ENCODE results near the gene PCED1A.
"Not testable (repeated sequence)": the region's sequence is repeated elsewhere in the genome, so short reads cannot be mapped to it uniquely, and the experiment has no call there.

PCED1A gene

DNA sequence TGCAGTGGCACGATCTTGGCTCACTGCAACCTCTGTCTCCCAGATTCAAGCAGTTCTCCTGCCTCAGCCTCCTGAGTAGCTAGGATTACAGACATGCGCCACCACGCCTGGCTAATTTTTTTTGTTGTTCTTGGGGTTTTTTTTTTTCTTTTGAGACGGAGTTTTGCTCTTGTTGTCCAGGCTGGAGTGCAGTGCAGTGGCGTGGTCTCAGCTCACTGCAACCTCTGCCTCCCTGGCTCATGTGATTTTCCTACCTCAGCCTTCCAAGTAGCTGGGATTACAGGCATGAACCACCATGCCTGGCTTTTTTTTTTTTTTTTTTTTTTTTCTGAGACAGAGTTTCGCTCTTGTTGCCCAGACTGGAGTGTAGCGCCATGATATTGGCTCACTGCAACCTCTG is 9.2 kb downstream of the PCED1A start:
- not testable (repeated sequence) for DNase-seq (ENCODE audit: low read depth in 1 of 2, low spot score in 1 of 2)

DNA sequence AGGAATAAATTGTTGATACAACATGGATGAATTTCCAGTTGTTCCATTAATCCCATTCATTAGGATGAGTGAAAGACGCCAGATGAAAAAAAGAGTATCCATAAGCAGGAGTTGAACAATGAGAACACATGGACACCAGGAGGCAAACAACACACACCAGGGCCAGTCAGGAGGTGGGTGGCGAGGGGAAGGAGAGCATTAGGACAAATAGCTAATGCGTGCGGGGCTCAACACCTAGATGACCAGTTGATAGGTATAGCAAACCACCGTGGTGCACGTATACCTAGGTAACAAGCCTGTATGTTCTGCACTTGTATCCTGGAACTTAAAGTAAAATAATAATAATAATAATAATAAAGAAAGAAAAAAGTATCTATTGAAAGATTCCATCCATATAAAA is 11.1 kb downstream of the PCED1A start:
- DNase-seq (ENCODE audit: low read depth in 1 of 2, low spot score in 1 of 2), result no peak

DNA sequence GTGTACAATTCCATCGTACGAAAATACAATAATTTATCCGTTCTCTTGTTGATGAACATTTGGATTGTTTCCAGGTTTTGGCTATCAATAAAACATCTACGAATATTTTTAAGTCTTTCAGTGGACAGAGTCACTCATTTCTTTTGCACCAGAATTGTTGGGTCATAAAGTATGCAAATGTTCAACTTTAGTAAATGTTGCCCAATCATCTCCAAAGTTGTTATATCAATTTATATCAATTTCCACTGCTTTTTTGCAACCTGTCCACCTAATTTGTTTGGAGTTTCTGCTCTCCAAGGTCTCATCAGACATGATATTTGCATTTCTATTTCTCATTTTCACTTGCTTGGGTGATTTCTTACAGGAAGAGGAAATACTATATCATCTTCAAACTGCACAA is 13.8 kb downstream of the PCED1A start:
- DNase-seq (ENCODE audit: low read depth in 1 of 2, low spot score in 1 of 2), result no peak

DNA sequence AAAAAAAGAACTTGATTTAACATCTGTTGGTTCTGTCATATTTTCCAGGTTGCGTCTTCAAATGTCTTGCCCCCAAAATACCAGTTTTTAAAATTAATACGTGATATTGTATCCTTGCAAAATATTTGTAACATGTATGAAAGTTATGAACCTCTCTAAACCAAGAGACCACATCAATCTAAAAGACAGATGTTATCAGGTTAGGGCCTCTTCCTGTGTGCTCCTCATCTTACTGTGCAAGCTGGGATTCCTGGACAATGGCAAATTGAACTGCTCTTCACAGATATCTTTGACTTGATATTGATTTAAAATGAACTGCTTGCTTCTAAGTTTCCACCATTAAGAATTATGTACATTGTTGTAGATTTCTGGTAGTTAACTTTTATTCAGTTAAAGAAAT is 14.7 kb downstream of the PCED1A start:
- no peak for DNase-seq (ENCODE audit: low read depth in 1 of 2, low spot score in 1 of 2)

DNA sequence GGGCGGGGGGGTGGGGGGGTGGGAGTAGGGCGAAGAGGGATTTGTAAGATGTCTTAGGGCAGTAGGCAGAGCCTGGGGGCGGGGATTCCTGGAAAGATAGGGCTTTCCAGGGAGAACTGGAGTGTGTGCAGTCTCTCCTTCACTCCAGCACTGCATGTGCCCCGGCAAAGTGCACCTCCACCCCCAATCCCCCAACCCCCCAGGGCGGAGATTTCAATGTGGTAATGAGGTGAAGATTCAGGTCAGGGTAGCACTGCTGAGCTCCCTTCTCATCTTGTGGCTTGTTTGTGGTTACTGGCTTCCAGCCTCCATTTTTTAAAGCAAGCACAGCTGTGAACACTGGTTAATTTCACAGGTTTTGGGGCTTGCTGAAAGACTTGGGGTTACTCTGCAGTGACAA is 18.4 kb downstream of the PCED1A start:
- no peak for DNase-seq (ENCODE audit: low read depth in 1 of 2, low spot score in 1 of 2)

- DNase-seq (ENCODE audit: low read depth in 1 of 2, low spot score in 1 of 2), result no peak
Observed at GRCh38 chr20:2820896-2821869, 19.3 kb downstream of the PCED1A start.

DNA sequence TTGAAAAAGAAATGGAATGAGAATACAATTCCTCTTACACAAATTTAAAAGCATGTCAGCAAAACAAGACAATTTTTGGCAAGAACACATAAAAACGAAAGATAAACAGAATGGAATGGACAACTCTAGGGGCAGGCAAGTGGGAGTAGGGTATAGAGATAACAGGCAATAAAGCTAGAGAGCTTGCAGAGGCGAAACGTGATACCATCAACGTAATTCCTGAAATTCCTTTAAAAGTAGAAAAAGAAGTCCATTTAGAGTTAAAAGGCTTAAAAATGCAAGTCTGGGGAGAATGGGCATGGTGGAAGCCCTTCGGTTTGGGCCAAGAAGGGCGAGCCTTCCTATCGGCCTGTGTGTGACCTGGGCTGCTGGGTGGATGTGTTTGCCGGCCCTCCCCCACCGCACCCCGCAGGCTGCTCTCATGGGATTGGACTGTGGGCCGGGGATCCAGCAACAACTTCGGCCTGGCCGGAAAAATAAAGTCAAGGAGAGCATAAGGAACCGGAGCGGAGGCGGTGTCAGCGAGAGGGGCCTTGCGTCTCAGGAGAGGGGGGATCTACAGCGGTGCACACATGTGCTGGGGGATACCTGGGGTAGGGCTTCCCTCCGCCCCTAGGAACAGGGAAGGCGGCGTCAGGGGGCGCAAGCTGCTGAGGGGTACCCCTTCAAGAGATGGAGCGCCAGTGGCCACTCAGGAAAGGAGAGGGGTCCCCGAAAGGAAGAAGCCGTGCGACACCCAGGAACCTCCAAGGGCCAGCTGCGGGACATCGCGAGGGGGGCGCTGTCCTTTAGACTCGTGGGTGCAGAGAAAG is 20.2 kb downstream of the PCED1A start:
- DNase-seq (ENCODE audit: low read depth in 1 of 2, low spot score in 1 of 2), result no peak

DNA sequence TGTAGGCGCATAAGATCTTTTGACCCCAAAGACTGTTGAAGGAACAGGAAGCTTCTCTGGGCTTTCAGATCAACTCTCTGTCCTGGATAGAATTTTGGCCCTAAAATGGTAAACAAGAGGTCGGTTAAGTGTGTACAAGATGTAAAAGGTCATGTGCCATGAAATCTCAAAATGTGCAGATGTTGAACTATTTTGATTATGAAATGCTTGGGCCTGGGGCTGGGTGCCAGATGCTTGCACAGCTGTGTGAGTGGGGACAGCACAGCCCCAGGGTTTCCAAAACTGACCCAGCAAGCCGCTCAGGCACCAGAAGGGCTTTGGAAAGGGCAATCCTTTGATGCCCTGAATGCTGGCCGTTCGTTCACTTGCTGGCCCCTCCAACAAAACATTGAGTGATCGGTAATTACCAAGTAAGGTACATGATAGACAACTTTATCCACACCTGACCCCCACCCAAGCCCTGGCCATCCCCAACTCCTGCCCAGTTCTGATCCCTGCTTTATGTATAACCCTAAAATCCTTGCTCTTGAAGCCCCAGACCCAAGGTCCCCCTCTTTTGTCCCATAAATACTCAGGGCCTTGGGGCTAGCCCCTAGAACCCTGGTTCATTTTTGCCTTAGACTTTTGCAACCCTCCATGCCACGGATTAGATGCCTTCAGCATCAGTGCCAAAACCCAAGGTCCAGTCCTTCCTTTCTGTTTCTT is 22.4 kb downstream of the PCED1A start:
- DNase-seq (ENCODE audit: low read depth in 1 of 2, low spot score in 1 of 2), result no peak

DNA sequence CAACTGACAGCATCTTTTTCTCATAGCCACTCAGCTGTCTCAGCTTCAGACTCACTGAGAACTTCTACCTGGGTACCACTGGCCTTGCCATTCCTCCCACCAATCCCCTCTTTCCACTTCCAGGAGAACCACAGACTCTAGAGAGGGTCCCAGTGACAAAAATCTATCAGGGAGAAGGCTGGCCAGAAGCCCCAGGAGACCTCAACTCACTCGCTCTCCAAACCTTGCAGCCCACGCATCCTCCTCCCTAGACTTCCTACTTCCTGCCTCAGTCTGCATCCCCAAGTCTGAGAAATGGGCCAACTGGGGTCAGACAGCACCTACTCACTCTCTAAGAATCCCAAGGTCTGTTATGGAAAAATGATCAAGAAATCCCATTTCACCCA is 23.1 kb downstream of the PCED1A start:
- DNase-seq (ENCODE audit: low read depth in 1 of 2, low spot score in 1 of 2), result no peak

- DNase-seq (ENCODE audit: low read depth in 1 of 2, low spot score in 1 of 2), result no peak
Observed at GRCh38 chr20:2816583-2817340, 23.7 kb downstream of the PCED1A start.

DNA sequence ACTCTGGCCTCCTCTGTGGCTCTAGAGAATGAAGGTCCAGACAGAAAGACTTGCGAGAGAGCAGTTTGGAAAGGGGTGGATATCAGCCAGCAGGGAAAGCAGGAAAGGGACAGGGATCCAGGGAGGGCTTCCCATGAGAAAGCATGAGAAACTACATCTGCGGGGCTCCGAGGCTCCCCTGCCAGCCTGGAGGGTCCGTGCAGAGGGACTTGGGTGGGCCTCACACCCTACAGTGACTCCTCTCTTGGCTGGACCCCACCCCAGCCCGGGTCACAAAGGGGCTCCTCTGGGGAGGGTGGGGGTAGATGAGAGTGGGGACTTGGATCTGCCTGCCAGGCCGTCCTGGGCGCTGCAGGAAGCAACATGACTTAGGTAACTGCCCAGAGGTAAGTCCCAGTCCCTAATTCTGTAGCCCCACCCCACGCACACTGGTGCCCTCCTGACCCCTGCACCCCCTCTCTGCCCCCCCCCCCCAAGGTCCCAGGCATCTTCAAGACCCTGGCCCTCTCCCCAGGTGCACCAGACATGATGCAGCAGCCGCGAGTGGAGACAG is 24.3 kb downstream of the PCED1A start, which contains the start of gene TMEM239:
TSS of gene TMEM239 (plus strand) at position 335 of the 553 bp plus-strand sequence. CDS start at position 526, 191 bp downstream.
- DNase-seq (ENCODE audit: low read depth in 1 of 2, low spot score in 1 of 2), result no peak

- DNase-seq (ENCODE audit: low read depth in 1 of 2, low spot score in 1 of 2), result no peak
Observed at GRCh38 chr20:2815242-2815900, 25.1 kb downstream of the PCED1A start.

- DNase-seq (ENCODE audit: low read depth in 1 of 2, low spot score in 1 of 2), result no peak
Observed at GRCh38 chr20:2814587-2815051, 25.8 kb downstream of the PCED1A start, which contains the start of gene C20orf141. Gene C20orf141 (plus strand): TSS chr20:2814987. CDS start chr20:2815185, 198 bp downstream.

GRCh38 chr20:2814076-2814475 is 26.4 kb downstream of the PCED1A start:
- DNase-seq (ENCODE audit: low read depth in 1 of 2, low spot score in 1 of 2), result no peak

DNA sequence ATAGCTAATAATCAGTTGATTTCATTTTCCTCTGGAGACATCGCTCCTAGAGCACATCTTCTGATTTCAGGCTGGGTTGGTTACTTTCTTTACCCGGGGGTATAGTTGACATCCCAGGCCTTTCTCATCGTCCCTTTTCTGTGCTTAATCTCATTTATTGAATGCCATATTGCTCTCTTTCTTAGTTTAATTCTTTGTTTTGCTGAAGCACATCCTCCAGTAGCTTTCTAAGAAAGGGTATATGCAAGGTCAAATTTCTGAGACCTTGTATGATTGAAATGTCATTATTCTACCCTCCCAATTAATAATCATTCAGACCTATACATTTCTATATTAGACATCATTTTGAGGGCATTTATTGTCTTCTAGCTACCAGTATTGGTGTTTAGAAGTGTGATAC is 28.3 kb downstream of the PCED1A start:
- DNase-seq (ENCODE audit: low read depth in 1 of 2, low spot score in 1 of 2), result no peak

GRCh38 chr20:2809690-2810089 is 30.8 kb downstream of the PCED1A start:
- no peak for DNase-seq (ENCODE audit: low read depth in 1 of 2, low spot score in 1 of 2)

- DNase-seq (ENCODE audit: low read depth in 1 of 2, low spot score in 1 of 2), result not testable (repeated sequence)
Observed at GRCh38 chr20:2807929-2808328, 32.5 kb downstream of the PCED1A start.

DNA sequence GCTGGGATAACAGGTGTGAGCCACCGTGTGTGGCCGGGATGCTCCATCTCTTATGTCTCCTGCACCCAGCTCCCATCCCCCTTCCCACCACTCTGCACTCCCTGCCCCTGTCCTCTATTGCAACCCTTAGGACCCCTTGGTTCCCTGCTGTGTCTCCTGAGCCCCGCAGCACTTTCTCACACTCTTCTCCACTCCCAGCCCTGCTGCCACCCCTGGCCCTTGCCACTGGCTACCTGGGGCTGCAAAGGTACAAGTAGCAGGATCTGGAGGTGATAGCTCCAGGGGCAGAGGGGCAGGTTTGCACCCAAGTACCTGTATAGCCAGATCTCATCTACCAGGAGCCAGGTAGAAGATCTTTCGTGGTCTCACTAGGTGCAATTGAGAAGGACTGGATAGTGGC is 33.4 kb downstream of the PCED1A start:
- DNase-seq (ENCODE audit: low read depth in 1 of 2, low spot score in 1 of 2), result no peak

DNA sequence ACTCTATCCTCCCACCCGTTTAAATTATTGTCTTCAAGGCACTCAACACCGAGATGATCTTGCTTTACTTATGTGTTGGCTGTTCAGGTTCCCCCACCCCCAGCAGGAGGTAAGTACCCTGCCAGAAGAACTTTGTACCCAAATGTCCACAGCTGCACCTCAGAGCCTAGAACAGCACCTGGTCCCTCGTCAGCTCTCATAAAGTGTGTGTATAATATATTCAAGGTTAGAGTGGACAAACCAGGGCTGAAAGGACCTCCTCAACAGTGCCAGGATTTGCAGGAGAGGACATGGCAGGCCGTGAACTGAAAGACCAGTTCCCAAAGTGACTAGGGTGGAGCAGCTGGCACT is 34.1 kb downstream of the PCED1A start:
- DNase-seq (ENCODE audit: low read depth in 1 of 2, low spot score in 1 of 2), result no peak

Measured in activated CD4-positive, alpha-beta T cell treated with anti-CD3 and anti-CD28 coated beads, Interleukin-2, amount 50 U/mL, for 24 hours (primary cell).